GM18873 (cell line): ENCODE data around the gene RNF40.
A peak's percentile ranks its signal among the peaks of the same experiment; 100 is the strongest.

Experiments
- ATAC-seq: cut with Tn5 transposase; IDR thresholded peaks from one replicate; pipeline ENCODE4 v1.9.1; 2021; ENCODE audit warnings: mild to moderate bottlenecking, moderate library complexity, moderate number of reproducible peaks; ENCODE audit not compliant: unreplicated experiment, low FRiP score

Gene RNF40

DNA sequence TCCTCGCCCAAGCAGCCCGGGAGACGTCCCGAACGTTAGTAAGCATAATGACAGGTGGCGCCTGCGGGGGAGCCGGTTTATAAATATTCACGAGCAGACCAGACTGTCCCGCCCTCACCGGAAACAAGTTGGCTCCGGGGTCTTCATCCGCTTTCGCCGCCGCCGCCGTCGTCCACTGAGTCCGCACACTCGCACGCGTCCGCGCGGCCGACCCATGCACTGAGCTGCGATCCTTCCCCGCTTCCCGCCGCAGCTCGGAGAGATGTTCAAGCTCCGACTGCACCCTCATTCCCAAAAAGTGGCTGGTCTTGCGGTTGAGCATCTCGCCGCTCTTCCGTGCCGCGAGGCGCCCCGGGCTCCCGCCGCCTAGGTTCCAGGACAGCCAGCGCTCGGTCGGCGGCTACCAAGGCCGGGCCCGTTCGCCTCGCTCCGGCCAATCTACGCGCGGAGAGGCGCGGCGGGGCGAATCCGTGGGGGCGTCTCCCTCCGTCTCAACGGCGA is 645 bp upstream of the RNF40 start:
- peak; percentile 9 for ATAC-seq

DNA sequence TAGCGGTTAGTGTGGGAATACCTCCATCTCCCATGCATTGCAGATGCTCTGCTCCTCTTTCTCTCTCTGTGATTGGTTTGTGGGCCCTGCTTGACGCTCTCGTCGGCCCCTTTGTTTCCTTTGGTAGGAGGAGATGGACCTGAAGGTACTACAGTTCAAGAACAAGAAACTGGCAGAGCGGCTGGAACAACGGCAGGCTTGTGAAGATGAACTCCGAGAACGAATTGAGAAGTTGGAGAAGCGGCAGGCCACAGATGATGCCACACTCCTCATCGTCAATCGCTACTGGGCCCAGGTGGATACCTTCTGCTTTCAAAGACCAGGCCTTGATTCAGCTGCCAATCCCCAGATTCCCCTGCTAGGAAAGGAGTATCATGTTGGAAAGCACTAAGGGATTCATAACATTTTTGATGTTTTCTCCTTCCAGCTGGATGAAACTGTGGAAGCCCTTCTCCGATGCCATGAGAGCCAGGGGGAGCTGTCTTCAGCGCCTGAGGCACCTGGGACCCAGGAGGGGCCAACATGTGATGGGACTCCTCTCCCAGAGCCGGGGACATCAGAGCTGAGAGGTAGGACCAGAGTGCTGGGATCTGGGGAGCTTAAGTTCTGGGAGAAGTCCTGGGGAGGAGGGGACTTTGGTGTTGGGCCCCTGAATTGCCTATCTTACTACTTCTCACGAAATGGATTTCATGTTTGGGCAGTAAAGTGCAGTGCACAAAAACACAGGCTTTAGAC is 1.0 kb downstream of the RNF40 start:
- ATAC-seq = no peak

DNA sequence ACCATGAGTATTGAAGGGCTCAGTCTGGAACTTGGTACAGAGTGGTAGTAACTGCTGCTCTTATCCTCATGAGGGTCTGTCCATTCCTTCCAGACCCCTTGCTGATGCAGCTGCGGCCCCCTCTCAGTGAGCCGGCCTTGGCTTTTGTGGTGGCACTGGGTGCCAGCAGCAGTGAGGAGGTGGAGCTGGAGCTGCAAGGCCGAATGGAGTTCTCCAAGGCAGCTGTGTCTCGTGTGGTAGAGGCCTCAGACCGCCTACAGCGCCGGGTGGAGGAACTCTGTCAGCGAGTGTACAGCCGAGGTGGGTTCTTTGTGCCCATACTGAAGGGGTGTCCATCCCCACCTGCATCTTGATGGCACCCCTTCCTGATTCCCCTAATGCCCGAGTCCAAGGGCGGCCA is 2.0 kb downstream of the RNF40 start:
- ATAC-seq = no peak

DNA sequence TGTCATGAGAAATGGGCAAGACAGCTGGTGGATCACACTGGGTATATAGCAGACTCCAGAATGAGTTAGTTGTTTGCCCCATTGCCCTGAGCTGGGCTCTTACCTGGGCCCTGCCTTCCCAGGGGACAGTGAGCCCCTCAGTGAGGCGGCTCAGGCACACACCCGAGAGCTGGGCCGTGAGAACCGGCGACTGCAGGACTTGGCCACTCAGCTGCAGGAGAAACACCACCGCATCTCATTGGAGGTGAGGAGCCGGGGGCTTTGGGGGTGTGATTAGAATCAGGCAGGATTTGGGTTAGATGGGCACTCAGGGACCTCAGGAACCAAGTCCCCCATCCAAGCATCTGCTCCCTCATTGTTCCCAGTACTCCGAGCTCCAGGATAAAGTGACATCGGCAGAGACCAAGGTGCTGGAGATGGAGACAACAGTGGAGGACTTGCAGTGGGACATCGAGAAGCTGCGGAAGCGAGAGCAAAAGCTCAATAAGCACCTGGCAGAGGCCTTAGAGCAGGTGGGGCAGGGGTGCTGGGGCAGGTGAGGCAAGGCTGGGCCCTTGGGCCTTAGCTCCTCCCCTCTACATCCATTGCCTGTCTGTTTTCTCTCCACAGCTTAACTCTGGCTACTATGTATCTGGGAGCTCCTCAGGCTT is 2.8 kb downstream of the RNF40 start:
- no peak for ATAC-seq

DNA sequence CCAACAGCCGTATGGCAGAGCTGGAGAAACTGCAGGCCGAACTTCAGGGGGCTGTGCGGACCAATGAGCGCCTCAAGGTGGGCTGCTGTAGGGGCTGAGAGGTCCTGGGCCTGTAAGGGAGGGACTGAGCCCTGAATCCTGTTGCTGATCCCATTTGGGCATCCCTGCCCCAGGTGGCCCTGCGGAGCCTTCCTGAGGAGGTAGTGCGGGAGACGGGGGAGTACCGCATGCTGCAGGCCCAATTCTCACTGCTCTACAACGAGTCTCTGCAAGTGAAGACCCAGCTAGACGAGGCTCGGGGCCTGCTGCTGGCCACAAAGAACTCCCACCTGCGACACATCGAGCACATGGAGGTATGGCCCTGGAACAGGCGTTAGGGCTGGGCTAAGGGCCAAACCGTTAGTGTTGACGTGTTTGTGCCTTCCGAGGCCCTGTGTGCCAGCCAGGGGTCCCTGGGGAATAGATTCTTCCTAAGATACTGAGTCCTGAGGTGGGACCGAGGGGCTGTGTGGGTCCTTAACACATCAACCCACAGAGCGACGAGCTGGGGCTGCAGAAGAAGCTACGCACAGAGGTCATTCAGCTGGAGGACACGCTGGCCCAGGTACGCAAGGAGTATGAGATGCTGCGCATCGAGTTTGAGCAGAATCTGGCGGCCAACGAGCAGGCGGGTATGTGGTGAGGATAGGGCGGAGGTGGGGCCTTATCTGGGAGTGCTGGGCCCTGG is 4.2 kb downstream of the RNF40 start:
- no peak for ATAC-seq

DNA sequence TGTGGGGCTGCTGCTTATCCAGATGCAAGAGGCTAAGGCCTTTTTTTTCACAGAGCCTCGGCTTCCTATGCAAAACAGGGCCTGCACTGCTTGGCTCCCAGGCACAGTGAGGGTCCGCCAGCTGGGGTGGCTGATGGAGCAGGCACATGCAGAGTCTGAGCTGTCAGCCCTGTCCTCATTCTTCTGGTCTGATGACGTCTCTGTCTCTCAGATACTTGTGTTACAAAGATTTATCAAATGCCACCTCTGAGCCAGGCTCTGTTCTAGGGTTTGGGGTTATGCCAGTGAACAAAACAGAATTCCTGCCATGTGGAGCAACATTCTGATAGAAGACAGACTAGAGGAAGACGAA is 4.8 kb downstream of the RNF40 start:
- ATAC-seq = no peak

DNA sequence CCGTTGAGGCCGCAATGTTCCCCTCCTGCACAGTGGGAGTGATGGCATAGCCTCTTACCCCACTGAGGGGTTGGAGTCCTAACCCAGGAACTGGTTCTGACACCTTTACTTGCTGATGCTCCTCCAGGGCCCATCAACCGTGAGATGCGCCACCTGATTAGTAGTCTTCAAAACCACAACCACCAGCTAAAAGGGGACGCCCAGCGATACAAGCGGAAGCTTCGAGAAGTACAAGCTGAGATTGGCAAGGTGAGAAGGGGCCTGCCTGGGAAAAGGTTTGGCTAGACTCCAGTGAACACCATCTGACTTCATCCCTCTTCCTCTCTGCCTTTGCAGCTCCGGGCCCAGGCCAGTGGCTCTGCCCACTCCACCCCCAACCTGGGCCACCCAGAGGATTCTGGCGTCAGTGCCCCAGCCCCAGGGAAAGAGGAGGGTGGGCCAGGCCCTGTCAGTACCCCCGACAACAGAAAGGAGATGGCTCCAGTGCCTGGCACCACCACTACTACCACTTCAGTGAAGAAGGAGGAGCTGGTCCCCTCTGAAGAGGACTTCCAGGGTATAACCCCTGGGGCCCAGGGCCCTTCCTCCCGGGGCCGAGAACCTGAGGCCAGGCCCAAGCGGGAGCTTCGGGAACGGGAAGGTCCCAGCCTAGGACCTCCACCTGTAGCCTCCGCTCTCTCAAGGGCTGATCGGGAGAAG is 5.8 kb downstream of the RNF40 start:
- no peak for ATAC-seq

DNA sequence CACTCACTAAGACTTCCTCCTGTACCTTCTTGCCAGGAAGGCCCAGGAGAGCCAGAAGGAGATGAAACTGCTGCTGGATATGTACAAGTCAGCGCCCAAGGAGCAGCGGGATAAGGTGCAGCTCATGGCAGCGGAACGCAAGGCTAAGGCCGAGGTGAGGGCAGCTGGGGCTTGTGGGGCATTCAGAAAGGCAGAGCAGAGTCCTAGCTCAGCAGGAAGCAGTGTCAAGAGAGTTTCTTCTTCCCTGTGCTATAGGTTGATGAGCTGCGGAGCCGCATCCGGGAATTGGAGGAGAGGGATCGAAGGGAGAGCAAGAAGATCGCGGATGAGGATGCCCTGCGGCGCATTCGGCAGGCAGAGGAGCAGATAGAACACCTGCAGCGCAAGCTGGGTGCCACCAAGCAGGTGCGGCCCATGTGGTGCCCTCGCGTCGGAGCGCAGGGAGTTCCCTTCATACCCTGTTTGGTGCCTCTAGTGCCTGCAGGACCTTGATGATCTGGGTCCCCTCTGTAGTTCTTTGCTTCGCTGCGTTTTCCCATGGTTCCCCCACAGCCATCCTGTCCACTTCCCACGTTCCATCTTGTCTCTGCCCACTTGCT is 6.6 kb downstream of the RNF40 start:
- ATAC-seq = no peak

DNA sequence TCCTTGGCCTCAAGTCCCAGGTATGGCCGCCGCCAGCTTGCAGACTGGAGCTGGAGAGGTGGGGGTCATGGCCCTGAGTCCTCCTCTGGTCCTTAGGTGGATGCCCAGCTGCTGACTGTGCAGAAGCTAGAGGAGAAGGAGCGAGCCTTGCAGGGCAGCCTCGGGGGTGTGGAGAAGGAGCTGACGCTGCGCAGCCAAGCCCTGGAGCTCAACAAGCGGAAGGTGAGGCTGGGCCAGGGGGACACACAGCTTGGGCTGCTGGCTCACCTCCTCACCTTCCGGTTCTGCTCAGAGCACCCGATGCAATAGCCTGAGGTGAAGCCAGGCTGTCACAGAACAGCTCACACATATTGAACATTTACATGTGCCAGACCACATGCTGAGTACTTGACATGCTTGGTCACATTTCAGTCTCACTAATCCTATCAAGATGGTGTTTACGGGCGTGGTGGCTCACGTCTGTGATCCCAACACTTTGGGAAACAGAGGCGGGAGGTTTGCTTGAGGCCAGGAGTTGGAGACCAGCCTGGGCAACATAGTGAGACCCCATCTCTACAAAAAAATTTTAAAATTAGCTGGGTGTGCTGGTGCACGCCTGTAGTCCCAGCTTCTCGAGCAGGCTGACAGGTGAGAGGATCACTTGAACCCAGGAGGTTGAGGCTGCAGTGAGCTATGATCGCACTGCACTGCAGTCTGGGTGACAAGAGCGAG is 7.4 kb downstream of the RNF40 start:
- no peak for ATAC-seq

DNA sequence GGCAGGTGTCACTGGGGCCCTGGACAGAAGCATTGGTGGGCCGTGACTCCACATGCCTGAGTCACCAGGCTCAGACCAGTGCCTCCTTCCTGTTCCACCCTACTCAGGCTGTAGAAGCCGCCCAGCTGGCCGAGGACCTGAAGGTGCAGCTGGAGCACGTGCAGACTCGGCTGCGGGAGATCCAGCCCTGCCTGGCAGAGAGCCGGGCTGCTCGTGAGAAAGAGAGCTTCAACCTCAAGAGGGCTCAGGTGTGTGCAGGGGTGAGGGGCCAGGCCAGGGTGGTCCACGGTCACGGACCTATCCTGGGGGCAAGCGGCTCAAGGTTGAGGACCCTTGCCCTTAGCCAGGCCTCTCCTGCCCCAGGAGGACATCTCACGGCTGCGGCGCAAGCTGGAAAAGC is 9.6 kb downstream of the RNF40 start:
- ATAC-seq = no peak

DNA sequence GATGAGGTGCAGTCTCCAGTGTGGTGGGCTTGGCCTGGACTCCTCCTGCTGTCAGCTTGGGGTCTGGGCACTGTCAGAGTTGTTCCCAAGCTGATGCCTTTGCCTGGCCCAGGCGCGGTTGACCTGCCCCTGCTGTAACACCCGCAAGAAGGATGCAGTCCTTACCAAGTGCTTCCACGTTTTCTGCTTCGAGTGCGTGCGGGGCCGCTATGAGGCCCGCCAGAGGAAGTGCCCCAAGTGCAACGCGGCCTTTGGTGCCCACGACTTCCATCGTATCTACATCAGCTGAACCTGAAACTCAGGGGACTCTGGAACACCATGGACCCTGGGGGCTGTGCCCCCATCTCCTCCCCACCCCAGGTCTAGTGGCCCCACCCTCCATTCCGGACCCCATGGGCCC is 11.7 kb downstream of the RNF40 start:
- no peak for ATAC-seq

DNA sequence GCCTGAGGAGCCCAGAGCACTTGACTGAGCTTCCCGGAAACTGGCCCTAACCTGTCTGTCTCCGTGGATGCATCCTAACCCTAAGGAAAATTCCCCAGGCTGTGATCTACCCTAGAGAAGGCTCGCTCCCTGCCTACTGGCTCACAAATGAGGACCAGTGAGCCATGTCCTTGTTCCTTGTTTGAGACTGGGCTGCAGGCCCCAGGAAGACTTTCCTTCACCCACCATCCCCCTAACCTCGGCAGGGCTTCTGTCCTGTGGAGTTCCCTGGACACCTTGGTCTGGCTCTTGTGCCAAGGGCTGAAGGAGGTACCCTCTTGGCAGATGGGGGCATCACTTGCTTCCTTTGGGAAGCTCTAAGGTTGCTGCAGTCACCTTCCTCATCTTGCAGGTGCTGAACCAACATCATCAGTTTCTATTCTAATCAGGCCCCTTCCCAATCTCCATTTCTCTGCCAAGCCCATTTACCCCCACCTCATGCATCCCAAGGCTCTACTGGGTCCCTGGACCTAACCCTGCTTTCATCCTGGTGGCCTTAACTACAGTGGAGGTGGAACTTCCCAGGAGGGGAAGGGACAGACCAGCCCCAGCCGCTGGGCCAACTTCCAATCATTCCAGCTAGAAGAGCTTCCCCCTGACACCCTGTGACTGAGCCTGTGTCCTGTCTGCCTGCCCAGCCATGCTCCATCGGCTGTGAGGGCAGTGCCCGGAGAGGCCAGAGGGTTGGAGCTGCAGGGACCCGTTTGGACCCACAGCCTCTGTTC is 12.4 kb downstream of the RNF40 start:
- ATAC-seq = no peak

DNA sequence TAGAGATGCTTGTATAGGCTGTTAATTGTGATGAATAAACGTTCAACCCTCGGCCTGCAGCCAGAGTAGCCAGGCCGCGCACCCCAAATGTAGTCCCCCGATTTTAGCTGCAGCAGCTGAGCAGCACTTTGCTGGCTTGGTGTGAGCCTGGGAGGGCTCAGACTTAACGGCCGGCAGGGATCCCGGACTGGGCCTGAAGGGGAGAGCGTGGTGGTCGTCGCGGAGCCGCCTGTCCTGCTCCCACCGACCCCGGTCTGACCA is 12.9 kb downstream of the RNF40 start:
- no peak for ATAC-seq

DNA sequence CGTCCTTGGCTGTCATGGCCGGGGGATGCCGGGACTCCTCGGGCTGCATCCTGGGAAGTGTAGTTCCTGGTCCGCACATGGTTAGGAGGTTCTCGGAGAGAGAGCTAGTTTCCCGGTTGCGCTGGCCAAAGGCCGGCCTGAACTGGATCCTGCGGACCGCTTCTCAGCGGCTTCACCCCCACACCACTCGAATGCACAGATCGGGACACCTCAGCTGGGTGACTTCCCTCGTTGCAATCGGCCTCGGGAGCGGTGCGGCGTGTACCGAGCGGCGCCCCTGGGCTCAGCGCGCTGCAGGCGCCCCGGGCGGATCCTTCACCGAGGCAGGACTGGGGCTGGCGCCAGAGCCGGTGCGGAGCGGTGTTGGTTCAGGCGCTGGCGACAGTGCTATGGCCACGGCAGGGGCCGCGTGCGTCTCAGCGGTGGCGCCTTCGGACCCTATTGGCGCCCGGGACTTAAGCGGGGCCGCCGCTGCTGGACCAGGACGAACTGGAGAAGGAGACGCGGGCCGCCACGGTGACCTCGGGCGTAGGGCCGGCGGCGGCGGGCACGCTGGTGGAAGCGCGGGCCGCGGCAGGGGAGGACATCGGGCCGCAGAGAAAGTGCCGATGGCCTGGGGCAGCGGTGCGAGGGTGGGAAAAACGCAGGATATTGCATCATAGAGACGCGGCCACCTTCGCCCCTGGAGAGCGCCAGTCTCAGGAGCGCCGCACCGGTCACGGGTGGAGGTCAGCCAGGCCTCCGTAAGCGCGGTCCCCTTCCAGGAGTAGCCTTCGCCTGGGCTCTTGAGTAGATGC is 13.5 kb downstream of the RNF40 start:
- no peak for ATAC-seq

DNA sequence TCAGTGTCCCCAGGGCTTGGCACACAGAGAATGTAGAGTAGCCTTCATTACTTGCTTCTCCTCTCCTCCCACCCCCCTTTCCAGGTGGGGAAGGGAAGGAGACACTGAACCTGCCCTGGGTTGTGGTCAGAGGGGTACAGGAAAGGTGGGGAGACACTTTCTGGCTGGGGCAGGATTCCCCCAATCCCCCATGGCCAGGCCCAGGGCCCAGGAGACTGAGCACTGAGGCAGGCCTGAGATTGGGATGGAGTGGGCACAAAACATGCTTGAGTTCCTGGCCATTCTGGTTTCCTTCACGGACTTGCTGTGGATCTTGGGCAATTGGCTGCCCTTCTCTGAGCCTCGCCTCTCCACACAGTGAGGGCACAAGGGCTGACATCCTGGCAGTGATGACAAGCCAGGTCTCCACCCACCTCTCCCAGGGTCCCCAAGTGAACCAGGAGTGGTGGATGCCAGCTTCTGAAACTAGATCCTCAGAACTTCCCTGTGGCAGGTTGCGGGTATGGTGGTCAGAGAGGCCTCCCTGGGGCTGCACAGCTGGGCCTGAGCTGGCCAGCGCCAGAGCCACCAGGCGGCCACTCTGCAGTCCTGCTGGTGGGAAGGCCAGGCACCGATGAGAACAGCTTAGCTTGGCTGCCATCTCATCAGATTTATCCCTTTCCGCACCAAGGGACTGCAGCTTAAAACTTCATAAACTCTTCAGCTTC is 15.6 kb downstream of the RNF40 start:
- no peak for ATAC-seq

DNA sequence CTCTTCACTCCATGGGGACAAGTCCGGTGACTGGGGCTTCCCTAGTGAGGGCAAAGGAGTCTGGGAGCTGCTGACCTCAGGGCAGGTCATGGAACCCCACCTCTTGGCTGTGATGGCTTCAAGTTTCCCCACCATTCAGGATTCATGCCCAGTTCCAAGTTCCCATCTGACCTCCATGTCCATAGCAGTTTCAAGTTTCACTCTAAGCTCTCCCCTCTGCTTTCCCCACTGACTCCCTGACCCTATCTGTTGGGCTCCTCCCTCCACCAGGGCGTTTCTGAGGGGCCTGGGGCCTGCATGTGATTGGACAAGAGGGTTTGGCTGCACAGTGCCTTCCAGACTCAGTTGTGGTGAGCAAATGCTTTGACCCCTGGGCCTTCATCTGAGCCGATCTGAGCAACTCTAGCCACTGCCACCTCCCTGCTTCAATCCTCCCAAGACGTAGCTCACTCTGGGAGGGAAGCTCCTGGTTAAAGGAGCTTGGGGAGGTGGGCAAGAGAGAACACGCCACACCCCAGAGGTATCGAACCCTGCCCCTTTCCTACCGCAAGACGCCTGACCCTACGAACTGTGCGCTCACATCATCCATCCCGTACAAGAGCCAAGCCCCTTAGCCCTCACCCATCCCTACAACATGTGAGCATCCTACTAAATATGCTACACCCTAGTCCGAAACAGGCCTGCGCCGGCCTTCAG is 16.6 kb downstream of the RNF40 start:
- ATAC-seq = no peak

DNA sequence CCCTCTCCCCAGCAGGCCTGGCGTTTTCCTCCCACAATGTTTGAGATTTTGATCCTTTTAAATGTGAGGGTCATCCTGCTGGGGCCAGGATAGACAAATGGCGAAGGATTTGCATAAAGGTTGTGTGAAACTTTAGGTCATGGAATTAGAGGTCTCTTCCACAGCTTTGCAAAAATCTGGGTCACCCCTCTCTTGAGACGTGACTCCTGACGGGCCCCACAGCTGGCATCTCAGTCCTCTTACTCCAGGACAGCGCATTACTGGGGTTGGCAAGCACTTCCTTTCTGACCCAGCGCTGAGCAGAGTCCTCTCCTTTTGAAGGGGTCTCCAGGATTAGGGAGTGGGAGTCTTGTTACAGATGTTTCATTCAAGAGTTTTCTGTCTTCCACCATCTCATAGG is 17.5 kb downstream of the RNF40 start:
- no peak for ATAC-seq

DNA sequence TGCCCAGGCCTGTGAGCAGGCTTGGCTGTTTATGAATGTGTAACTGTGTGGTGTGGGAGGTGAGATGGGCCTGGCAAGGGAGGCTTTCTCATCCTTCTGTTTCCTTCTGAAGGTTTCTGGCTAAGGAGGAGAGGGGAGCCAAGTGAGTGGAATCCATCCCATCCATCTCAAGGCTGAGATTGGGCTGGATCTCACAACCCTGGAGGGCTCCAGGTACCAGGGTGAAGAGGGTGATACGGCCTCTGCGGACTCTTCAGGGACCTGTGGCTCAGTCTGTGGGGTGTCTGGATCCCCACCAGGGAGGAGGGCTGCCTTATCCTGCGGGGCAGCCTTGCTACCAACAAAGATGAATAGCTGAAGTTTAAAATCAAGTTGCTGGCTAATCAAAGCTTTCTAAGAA is 17.9 kb downstream of the RNF40 start:
- no peak for ATAC-seq
